Heart left ventricle (tissue), 13 donors: ENCODE results near the gene ALX3.

Experiments used
- POLR2A ChIP-seq, 2 donors: fragments of 450-650 bp; IDR thresholded peaks; one replicate each; pipeline ENCODE4 v1.6.1; 2017; ENCODE audit warnings: antibody characterized with exemption in 2 of 2, mild to moderate bottlenecking in 2 of 2, moderate library complexity in 2 of 2
- TF ChIP-seq, protein P1 (sequence below), 12 donors: fragments of 200-600 bp; sonication (generic) in 4 of 12; IDR thresholded peaks; one replicate each; pipeline versions ENCODE4 v1.5.0 to v1.8.0; 2018 to 2022; ENCODE audit warnings: antibody characterized with exemption in 12 of 12, mild to moderate bottlenecking in 5 of 12
- donor health status: ischemic (EF 13 %, LVEDD 7.1; RV severe dilation, severe dysfunction).
- donor health status: DM: no; HTN: yes; CAD: no.
- donor health status: DM: no; HTN: no; CAD: no.
- donor health status: ischemic (EF 25% LVEDD 6.9; RV normal size, moderate dysfunction).
- donor health status: ischemic (EF 25% LVEDD 5.7; RV mildly dilated, moderate dysfunction).
- donor health status: ischemic (EF 35%, LVEDD 5.7; RV mildly dilated, moderate dysfunction).
- donor health status: nonischemic (EF 11% LVEDD 7.7; RV severe dilation, severe dysfunction).
- donor health status: DM: yes; HTN: yes; CAD: no.
- donor health status: PGD.
- donor health status: ischemic (EF 29% LVEDD 5.4; RV normal size, mild dysfunction).
- donor health status: nonischemic (EF 23%, LVEDD 6.1; RV moderate dilation, normal function).

DNA sequence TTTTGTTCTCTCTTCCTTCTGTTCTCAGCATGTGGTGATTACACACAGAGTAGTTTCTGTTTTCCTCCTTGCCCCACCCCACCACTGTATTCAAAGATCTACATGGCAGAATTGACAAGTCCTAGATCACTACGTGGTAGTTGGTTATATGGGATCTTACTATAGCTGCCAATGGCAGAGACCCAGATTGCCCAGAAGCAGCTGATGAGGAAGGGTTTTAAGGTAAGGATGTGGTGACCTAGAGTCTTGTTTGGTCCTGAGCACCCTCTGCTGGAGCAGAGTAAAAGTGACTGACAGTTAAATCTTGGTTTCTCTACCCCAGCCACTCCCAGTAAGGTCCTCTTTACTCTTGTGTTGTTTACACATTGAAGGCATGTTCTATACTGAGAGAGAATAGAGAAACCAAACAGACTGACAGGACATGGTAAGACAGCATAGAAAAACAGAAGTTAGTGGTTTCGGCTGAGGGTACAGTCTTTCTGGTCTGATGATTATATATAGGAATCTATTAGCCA lies 58.9 kb downstream of the ALX3 start:
- TF ChIP-seq, protein P1, sequence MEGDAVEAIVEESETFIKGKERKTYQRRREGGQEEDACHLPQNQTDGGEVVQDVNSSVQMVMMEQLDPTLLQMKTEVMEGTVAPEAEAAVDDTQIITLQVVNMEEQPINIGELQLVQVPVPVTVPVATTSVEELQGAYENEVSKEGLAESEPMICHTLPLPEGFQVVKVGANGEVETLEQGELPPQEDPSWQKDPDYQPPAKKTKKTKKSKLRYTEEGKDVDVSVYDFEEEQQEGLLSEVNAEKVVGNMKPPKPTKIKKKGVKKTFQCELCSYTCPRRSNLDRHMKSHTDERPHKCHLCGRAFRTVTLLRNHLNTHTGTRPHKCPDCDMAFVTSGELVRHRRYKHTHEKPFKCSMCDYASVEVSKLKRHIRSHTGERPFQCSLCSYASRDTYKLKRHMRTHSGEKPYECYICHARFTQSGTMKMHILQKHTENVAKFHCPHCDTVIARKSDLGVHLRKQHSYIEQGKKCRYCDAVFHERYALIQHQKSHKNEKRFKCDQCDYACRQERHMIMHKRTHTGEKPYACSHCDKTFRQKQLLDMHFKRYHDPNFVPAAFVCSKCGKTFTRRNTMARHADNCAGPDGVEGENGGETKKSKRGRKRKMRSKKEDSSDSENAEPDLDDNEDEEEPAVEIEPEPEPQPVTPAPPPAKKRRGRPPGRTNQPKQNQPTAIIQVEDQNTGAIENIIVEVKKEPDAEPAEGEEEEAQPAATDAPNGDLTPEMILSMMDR (IDR thresholded peaks at IDR 0.05): peak in 10 of 12 donors; percentile 28 to 61 (median 42)
- TF ChIP-seq POLR2A (IDR thresholded peaks at IDR 0.05): no peak
